SJCRH30 (cell line): Measurements from ENCODE around the gene DAPP1. TPM values are rescaled to one million over a fixed set of nuclear protein-coding genes. Genes with fewer than 3 reads are reported as not detected.

Experiments used
- DNase-seq, 2 experiments: peaks; one replicate each; pipeline ENCODE4 v3.0.0-alpha.2; 2015 to 2020
- H3K27ac ChIP-seq: fragments of 250-450 bp; sonication (Bioruptor Pico); 2 replicates; pipeline ENCODE4 v1.5.1; 2020; ENCODE audit warnings: mild to moderate bottlenecking, moderate library complexity
- H3K27me3 ChIP-seq: fragments of 250-450 bp; sonication (Bioruptor Pico); 2 replicates; pipeline ENCODE4 v1.5.1; 2020; ENCODE audit warnings: mild to moderate bottlenecking, moderate library complexity
- H3K36me3 ChIP-seq: fragments of 250-450 bp; sonication (Bioruptor Pico); 2 replicates; pipeline ENCODE4 v1.5.1; 2020; ENCODE audit warnings: mild to moderate bottlenecking, moderate library complexity
- H3K4me1 ChIP-seq: fragments of 250-450 bp; sonication (Bioruptor Pico); 2 replicates; pipeline ENCODE4 v1.5.1; 2020; ENCODE audit warnings: mild to moderate bottlenecking, moderate library complexity
- H3K4me3 ChIP-seq: fragments of 250-450 bp; sonication (Bioruptor Pico); 2 replicates; pipeline ENCODE4 v1.5.1; 2020; ENCODE audit warnings: mild to moderate bottlenecking, moderate library complexity
- H3K9me3 ChIP-seq: fragments of 250-450 bp; sonication (Bioruptor Pico); replicated peaks from 2 replicates; pipeline ENCODE4 v1.5.1; 2020; ENCODE audit warnings: mild to moderate bottlenecking, moderate library complexity
- total RNA-seq: library from RNA; depleted of rRNA; stranded (reverse); fragments of >200 nt; shearing (Covaris generic); gene quantifications from 2 replicates; pipeline ENCODE4 v1.2.3, GENCODE V29; 2014

The DAPP1 gene
- total RNA-seq, 1 experiment from 2014 or later = 0.49 TPM

- Histone ChIP-seq H3K4me3 (no peak overlapping the region), H3K4me1 (no peaks in the 10 kb centered on the region), H3K27ac (no peak overlapping the region), H3K9me3 (no peaks in the 10 kb centered on the region), H3K27me3 (no peaks in the 10 kb centered on the region), H3K36me3 (no peaks in the 10 kb centered on the region)
- no peak for DNase-seq
Observed at GRCh38 chr4:99833756-99834155, 17.1 kb downstream of the DAPP1 start.

- Histone ChIP-seq H3K4me3 (no peak overlapping the region), H3K4me1 (no peaks in the 10 kb centered on the region)
Observed at GRCh38 chr4:99834569-99834968, 17.9 kb downstream of the DAPP1 start.

GRCh38 chr4:99835942-99836341 lies 19.3 kb downstream of the DAPP1 start:
- Histone ChIP-seq H3K4me1 (no peaks in the 10 kb centered on the region), H3K9me3 (no peaks in the 10 kb centered on the region), H3K36me3 (no peaks in the 10 kb centered on the region), H3K27ac (no peak overlapping the region), H3K27me3 (no peaks in the 10 kb centered on the region), H3K4me3 (no peak overlapping the region)
- no peak for DNase-seq

More at GRCh38 chr4:99834569-99834968, 17.9 kb downstream of the DAPP1 start:
- Histone ChIP-seq H3K27ac (no peak overlapping the region), H3K27me3 (no peaks in the 10 kb centered on the region), H3K36me3 (no peaks in the 10 kb centered on the region), H3K9me3 (no peaks in the 10 kb centered on the region)
- no peak for DNase-seq

GRCh38 chr4:99838927-99839326 lies 22.3 kb downstream of the DAPP1 start:
- Histone ChIP-seq H3K9me3 (no peaks in the 10 kb centered on the region), H3K36me3 (no peaks in the 10 kb centered on the region), H3K27ac (no peak overlapping the region), H3K4me1 (no peaks in the 10 kb centered on the region), H3K4me3 (no peak overlapping the region), H3K27me3 (no peaks in the 10 kb centered on the region)
- DNase-seq = no peak

- no peaks in the 10 kb centered on the region for H3K9me3 ChIP-seq
- no peak overlapping the region for H3K4me3 ChIP-seq
- no peaks in the 10 kb centered on the region for H3K36me3 ChIP-seq
- H3K4me1 ChIP-seq = no peaks in the 10 kb centered on the region
- H3K27ac ChIP-seq = no peak overlapping the region
- no peak for DNase-seq
- no peaks in the 10 kb centered on the region for H3K27me3 ChIP-seq
Observed at GRCh38 chr4:99841129-99841528, 24.5 kb downstream of the DAPP1 start.

- DNase-seq = no peak
- Histone ChIP-seq H3K4me3 (no peak overlapping the region), H3K4me1 (no peaks in the 10 kb centered on the region)
Observed at GRCh38 chr4:99843413-99843812, 26.8 kb downstream of the DAPP1 start.

GRCh38 chr4:99844048-99844447 lies 27.4 kb downstream of the DAPP1 start:
- DNase-seq = peak in 1 of 2 experiments; percentile 3
- H3K27ac ChIP-seq = no peak overlapping the region
- H3K4me1 ChIP-seq = no peaks in the 10 kb centered on the region
- H3K27me3 ChIP-seq = no peaks in the 10 kb centered on the region
- H3K36me3 ChIP-seq = no peaks in the 10 kb centered on the region
- no peak overlapping the region for H3K4me3 ChIP-seq
- no peaks in the 10 kb centered on the region for H3K9me3 ChIP-seq

More at GRCh38 chr4:99843413-99843812, 26.8 kb downstream of the DAPP1 start:
- Histone ChIP-seq H3K9me3 (no peaks in the 10 kb centered on the region), H3K27me3 (no peaks in the 10 kb centered on the region), H3K36me3 (no peaks in the 10 kb centered on the region), H3K27ac (no peak overlapping the region)

- Histone ChIP-seq H3K4me1 (no peaks in the 10 kb centered on the region), H3K36me3 (no peaks in the 10 kb centered on the region), H3K27ac (no peak overlapping the region), H3K27me3 (no peaks in the 10 kb centered on the region), H3K4me3 (no peak overlapping the region), H3K9me3 (no peaks in the 10 kb centered on the region)
- no peak for DNase-seq
Observed at GRCh38 chr4:99845179-99845578, 28.6 kb downstream of the DAPP1 start.

- H3K27ac ChIP-seq = no peak overlapping the region
- no peaks in the 10 kb centered on the region for H3K27me3 ChIP-seq
- no peaks in the 10 kb centered on the region for H3K36me3 ChIP-seq
- H3K4me1 ChIP-seq = no peaks in the 10 kb centered on the region
- no peaks in the 10 kb centered on the region for H3K9me3 ChIP-seq
- no peak for DNase-seq
- H3K4me3 ChIP-seq = no peak overlapping the region
Observed at GRCh38 chr4:99845708-99846469, 29.3 kb downstream of the DAPP1 start.

- DNase-seq = no peak
- Histone ChIP-seq H3K27me3 (no peaks in the 10 kb centered on the region), H3K4me1 (no peaks in the 10 kb centered on the region), H3K4me3 (no peak overlapping the region), H3K36me3 (no peaks in the 10 kb centered on the region), H3K9me3 (no peaks in the 10 kb centered on the region), H3K27ac (no peak overlapping the region)
Observed at GRCh38 chr4:99846891-99847290, 30.3 kb downstream of the DAPP1 start.

GRCh38 chr4:99847362-99847976 lies 30.8 kb downstream of the DAPP1 start:
- no peak overlapping the region for H3K4me3 ChIP-seq
- no peaks in the 10 kb centered on the region for H3K27me3 ChIP-seq
- H3K27ac ChIP-seq = no peak overlapping the region
- no peak for DNase-seq
- no peaks in the 10 kb centered on the region for H3K9me3 ChIP-seq
- H3K36me3 ChIP-seq = no peaks in the 10 kb centered on the region
- no peaks in the 10 kb centered on the region for H3K4me1 ChIP-seq

GRCh38 chr4:99848591-99849001 lies 32.0 kb downstream of the DAPP1 start:
- no peaks in the 10 kb centered on the region for H3K36me3 ChIP-seq
- no peak overlapping the region for H3K4me3 ChIP-seq
- no peak for DNase-seq
- no peak overlapping the region for H3K27ac ChIP-seq
- H3K27me3 ChIP-seq = no peaks in the 10 kb centered on the region
- H3K9me3 ChIP-seq = no peaks in the 10 kb centered on the region
- H3K4me1 ChIP-seq = no peaks in the 10 kb centered on the region

- no peak for DNase-seq
- H3K27ac ChIP-seq = no peak overlapping the region
- H3K27me3 ChIP-seq = no peaks in the 10 kb centered on the region
- no peaks in the 10 kb centered on the region for H3K36me3 ChIP-seq
- H3K4me3 ChIP-seq = no peak overlapping the region
- H3K4me1 ChIP-seq = no peaks in the 10 kb centered on the region
- no peaks in the 10 kb centered on the region for H3K9me3 ChIP-seq
Observed at GRCh38 chr4:99852199-99852749, 35.6 kb downstream of the DAPP1 start.

- Histone ChIP-seq H3K36me3 (no peaks in the 10 kb centered on the region), H3K4me1 (no peaks in the 10 kb centered on the region), H3K4me3 (no peak overlapping the region), H3K9me3 (no peaks in the 10 kb centered on the region), H3K27ac (no peak overlapping the region), H3K27me3 (no peaks in the 10 kb centered on the region)
- DNase-seq = no peak
Observed at GRCh38 chr4:99853190-99853589, 36.6 kb downstream of the DAPP1 start.

GRCh38 chr4:99853999-99854398 lies 37.4 kb downstream of the DAPP1 start:
- Histone ChIP-seq H3K4me3 (no peak overlapping the region), H3K27ac (no peak overlapping the region), H3K9me3 (no peaks in the 10 kb centered on the region), H3K4me1 (no peaks in the 10 kb centered on the region), H3K27me3 (no peaks in the 10 kb centered on the region), H3K36me3 (no peaks in the 10 kb centered on the region)
- no peak for DNase-seq
